IPS-11a (cell line): ENCODE results near the gene LIPK.
"Not testable (repeated sequence)": the region's sequence is repeated elsewhere in the genome, so short reads cannot be mapped to it uniquely, and the experiment has no call there.

ENCODE experiments used
- H3K4me3 ChIP-seq: one replicate; pipeline ENCODE4 v1.5.1; 2013; ENCODE audit warnings: low read depth, low read length, control low read depth

Gene LIPK

DNA sequence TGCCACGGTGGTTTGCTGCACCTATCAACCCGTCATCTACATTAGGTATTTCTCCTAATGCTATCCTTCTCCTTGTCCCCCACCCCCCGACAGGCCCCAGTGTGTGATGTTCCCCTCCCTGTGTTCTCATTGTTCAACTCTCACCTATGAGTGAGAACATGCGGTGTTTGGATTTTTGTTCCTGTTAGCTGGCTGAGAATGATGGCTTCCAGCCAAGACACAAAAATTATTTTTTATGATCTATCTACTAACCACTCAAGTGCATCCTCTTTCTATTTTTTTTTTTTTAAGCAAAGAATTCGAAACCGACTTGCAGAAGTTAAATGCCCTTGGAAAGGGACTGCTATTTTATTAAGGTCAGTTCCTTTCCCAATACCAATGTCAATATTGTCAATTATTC, 3.3 kb downstream of the LIPK start:
- not testable (repeated sequence) for H3K4me3 ChIP-seq

DNA sequence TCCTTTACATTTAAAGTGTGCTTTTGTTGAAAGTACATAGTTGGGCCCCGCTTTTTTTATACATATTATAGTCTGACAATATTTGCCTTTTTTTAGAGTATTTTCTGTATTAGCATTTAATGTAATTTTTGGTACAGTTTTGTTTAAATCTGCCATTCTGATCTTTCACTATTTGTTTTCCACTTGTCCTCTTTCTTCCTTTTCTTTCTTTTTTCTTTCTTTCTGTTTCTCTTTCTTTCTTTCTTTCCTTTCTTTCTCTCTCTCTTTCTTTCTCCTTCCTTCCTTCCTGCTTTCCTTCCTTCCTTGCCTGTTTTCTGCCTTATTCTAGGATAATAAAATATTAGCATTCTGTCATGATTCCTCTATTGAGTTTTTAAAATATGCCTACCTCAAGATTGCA, 9.5 kb downstream of the LIPK start:
- no peak overlapping the region for H3K4me3 ChIP-seq

DNA sequence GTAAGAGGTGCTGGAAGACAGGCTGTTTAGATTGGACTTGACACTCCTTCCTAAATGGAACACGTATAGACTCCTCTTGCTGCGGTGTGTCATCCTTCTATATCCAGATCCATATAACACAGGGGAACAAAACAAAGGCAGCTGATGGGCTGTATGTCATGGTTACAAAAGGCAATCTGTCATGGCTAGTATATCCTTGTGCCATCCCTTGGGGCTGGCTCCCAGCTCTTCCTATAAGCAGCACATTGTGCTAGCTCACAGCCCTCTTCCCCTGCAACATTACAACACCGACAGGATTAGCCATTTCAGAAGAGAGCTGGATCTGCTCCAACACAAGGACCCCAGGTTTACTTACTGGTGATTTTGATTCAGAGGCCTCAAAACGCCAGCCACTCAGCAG, 15.3 kb downstream of the LIPK start:
- H3K4me3 ChIP-seq = no peak overlapping the region

DNA sequence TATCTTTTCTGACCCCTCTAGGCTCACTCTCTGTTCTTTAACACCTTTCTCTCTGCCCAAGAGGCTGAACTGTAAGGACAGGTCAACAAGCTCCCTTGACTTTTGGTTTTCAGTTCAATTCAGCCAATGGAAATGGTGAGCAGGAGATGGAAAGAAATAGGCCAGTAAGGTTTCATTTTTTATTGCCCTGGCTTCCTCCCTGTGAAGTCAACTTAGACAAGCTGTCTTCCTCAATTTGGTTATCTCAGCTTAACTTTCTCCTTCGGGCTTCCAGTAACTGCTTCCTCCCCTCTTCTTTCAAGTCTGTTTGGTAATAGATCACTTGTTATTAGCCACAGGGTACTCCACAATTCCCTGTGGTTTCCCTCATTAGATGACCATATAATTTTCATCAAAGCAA, 19.7 kb downstream of the LIPK start:
- H3K4me3 ChIP-seq = no peak overlapping the region

DNA sequence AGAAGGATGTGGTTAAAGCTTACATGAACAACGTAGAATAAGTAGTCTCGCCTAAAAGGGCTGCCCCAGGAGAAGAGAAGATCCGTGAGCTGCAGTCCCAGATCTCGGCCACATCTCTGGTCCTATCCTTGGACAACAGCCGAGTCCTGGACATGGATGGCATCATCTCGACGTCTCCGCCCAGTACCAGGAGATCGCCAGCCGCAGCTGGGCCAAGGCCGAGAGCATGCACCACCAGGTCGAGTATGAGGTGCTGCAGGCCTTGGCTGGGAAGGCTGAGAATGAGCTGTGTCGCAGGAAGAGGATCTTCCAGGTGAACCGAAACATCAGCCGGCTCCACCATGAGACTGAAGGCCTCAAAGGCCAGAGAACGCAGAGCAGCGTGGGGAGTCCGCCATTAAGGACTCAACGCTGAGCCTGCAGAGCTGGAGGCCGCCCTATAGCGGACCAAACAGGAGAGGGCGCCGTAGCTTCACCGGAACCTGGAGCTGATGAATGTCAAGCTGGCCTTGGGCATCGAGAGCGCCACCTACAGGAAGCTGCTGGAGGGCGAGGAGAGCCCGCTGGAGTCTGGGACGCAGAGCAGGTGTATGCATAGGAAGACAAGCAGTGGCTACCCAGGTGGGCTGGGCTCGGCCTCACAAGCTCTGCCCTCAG, 22.2 kb downstream of the LIPK start:
- H3K4me3 ChIP-seq = no peak overlapping the region

DNA sequence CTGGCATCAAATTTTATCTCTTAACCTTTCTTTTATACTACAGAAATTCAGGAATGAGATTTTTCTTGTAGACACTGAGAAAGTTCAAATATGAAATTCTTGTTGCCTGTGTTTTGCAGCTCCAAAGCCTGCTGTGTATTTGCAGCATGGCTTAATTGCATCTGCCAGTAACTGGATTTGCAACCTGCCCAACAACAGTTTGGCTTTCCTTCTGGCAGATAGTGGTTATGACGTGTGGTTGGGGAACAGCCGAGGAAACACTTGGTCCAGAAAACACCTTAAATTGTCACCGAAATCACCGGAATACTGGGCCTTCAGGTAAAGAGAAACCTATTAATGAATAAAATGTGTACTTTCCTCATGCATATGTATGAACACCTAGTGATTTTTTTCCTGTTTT, 24.8 kb downstream of the LIPK start:
- no peak overlapping the region for H3K4me3 ChIP-seq

DNA sequence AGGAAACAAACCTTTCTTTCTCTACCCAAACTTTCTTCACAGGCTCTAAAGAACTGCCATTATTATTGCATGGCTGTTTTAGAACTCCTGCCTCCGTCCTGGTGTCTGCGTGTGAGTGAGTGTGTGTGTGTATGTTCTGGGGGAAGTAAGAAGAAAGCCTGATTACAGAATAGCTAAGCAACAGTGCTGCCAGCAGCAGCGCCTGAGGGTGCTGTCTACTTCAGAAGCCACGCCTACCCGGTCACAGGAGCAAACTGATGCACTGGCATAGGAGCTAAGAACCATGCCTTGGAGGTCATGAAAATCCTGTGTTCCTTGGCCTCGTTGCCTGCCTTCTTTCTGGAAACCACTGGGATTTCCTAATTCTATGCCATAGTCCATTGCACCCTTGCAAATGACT, 25.2 kb downstream of the LIPK start:
- no peak overlapping the region for H3K4me3 ChIP-seq

DNA sequence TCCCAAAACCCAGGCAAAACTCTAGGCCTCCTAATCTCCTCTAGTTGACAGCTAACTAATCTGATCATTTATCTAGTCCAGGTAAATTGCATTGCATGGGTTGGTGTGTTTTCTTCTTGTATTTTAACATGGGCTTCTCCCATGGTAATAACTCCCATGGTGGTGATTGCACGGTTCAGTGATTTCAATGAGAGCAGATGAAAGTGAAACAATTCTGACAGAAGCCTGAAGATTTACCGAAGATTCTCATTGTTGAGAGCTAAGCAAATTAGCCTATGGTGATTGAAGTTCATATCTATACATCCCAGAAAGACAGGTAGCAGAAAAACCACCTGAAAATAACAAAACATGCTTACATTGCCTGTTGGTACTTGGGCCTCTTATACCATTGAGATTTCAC, 27.2 kb downstream of the LIPK start:
- H3K4me3 ChIP-seq = no peak overlapping the region

DNA sequence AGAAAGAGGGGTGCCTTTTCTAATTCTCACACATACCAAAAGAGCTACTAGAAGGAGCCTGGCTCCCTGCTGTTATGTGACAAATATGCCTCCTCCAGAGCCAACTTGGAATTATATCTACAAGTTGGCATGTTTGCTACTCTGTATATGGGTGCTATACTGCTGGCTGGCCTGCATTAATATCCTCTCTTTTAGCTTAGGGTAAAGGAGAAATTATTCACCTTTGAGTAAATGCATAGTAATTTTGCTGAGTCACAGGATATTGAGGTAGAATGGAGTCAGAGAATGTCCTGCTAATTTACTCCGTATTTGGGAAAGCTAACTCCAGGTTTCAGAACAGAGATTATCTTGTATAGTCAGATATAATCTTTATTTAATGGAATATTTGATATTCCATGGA, 29.6 kb downstream of the LIPK start:
- H3K4me3 ChIP-seq = no peak overlapping the region

DNA sequence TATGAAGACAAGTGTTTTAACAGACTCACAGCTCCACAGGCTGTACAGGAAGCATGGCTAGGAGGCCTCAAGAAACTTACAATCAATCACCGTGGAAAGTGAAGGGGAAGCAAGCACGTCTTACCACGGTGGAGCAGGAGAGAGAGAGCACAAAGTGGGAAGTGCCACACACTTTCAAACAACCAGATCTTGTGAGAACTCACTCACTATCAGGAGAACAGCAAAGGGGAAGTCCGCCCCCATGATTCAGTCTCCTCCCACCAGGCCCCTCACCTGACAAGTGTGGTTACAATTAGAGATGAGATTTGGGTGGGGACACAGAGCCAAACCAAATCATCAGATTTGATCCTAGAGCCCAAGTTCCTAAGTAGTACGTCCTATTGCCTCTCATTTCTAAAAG, 35.9 kb downstream of the LIPK start:
- H3K4me3 ChIP-seq = not testable (repeated sequence)

DNA sequence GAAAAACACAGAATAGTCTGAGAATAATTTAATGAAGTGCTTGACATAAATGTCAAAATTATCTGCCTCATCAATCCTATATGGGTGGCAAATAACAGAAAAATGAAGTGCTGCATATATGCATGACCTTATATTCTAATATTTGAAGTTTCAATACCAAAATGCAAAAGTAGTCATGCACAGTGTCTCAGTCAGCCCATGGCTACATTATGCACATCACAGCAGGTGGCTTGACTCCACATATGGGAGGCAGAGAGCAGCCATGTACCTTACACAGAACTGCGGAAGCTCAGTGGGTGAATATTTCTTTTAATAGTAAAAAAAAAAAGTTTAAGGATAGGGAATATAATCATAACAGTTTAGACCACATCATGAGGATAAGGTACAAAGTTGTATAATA, 36.4 kb downstream of the LIPK start:
- no peak overlapping the region for H3K4me3 ChIP-seq

DNA sequence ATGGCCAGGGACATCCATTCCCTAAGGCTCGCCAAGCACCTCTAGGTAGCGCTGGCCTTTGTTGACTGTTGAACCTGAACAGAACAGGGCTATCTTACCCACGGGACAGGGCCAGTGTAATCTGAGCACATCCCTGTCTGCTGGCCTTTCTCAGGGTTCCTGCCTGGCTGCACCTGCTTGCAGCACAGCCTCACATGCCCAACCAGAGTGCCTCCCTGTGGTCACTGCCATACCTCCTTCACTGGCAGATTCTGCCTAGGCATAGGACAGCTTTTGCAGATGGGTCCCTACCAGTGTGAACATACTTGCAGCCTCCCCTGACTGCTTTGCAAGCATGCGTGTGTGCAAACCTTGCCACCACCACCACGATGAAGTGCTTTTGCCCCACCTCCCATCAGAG, 38.0 kb downstream of the LIPK start:
- H3K4me3 ChIP-seq = no peak overlapping the region

DNA sequence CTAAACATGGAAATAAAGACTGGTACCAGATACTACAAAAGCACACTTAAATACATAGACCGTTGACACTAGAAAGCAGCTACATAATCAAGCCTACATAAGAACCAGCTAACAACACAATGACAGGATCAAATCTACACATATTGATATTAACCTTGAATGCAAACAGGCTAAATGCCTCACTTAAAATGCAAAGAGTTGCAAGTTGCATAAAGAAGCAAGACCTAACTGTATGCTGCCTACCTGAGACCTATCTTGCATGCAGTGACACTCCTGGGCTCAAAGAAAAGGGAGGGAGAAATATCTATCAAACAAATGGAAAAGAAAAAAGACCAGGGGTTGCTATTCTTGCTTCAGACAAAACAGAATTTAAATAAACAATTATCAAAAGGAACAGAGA, 39.6 kb downstream of the LIPK start:
- H3K4me3 ChIP-seq = no peak overlapping the region

DNA sequence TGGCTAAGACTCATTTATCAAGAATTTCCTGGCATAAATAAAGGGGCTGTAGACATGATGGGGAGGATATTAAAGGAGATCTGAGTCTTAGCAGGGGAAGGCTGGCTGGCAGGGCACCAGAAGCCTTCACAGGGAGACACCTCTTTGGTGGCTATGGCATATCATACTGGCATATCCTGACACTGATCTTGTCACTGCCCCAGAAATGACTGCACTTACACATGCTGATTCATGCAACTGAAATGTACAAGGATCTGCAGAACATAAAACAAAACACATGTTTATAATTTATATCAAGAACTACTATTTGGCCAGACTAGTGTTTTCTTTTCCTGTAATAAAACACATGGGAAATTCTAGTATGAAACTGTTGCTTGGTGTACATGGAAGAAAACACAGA, 48.2 kb downstream of the LIPK start:
- H3K4me3 ChIP-seq = no peak overlapping the region

DNA sequence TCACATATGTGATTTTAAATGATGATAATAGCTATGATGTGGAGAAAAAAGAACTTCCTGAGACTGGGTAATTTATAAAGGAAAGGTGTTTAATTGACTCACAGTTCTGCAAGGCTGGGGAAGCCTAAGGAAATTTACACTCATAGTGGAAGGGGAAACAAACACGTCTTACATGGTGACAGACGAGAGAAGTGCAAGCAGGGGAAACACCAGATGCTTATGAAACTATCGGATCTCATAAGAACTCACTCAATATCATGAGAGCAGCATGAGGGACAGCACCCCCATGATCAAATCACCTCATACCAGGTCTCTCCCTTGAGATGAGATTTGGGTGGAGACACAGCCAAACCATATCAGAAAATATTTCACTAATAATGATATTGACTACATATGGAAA, 49.7 kb downstream of the LIPK start:
- no peak overlapping the region for H3K4me3 ChIP-seq

DNA sequence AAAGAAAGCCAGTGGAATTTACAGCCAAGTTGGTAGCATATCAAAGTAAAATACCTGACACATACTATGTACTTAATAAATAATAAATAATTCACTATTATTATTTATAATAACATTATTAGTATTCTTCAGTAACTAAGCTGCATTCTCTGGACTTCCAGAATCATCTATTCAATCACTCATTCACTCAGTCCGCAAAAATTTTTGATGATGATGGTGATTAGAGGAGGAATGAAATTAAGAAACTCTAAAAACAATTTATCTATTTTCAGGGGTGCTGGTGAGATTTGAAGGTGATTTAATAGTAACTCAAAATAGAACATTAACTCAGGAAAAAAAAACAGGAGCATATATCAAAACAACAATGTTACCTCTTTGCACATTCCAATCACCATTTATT, 50.6 kb downstream of the LIPK start:
- H3K4me3 ChIP-seq = no peak overlapping the region

DNA sequence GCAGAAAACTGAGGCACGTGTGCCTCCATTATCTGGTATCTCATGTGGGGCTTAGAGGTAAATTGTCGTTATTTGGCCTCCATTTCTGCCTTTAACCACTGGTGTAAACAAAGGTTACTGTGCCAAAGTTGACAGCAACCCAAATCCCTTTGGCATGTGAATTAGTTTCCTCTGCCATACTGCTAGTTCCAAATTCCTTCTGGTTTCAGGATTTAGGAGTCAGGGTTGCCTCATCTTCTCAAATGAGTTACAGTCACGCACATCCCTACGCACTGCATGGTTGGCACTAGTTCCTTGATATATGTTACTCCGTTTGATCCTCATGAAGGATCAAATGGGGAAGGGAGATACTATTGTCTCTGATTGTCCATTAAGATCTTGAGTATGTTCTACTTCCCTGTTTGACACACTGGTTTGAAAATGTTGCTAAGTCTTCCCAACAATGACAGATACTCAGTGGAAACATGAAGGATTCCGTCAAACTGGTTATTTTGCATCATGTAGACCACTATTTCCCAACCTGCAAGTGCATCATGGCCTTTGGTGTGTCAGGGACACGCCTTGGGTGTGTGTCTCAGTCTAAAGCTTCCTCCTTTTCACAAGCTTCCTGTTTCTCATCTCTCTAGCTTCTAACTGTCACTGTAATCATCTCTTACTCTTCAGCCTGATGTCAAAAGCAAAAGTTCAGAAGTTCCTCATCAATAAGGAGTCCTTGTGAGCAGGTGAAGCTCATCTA, 53.5 kb downstream of the LIPK start, which contains the start of gene LIPN:
Gene LIPN, plus strand, starts transcription at position 655 of the 736 bp plus-strand sequence. CDS start 1,386 bp downstream, outside the sequence.
- H3K4me3 ChIP-seq = no peak within 1 kb of the TSS

DNA sequence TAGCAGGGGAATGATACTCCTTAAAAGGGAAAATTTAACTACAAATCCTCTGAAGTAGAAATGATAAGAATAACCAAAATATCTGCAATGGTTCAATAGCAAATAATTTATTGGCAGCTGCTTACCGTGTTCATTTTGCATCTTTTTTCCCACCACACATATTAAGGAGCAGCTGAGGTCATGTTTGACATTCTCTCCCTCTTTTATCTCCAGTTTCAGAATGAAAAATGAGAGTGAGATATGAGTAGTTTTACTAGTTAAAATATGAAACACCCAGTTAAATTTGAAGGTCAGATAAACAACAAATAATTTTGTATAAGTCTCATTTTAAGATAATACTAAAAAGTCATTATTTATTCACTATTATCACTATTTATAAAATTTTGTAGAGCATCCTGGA, 56.9 kb downstream of the LIPK start:
- no peak overlapping the region for H3K4me3 ChIP-seq

DNA sequence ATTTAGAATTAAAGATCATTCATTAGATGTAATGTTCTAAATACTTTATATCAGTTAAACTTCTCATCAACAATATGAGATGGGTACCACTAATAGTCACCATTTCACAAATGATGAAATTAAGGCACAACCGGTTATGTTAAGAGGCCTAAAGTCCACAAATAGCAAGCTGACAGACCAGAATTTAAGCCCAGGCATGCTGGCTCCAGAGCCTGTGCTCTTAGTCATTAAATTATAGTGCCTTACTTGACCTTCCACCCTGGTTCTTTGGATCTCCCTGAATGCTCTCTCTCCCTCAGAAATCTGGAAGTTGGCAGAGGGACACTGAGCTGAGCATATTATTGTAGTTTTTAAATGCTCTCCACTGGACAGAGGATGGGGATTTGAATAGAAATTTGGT, 57.4 kb downstream of the LIPK start:
- H3K4me3 ChIP-seq = no peak overlapping the region

DNA sequence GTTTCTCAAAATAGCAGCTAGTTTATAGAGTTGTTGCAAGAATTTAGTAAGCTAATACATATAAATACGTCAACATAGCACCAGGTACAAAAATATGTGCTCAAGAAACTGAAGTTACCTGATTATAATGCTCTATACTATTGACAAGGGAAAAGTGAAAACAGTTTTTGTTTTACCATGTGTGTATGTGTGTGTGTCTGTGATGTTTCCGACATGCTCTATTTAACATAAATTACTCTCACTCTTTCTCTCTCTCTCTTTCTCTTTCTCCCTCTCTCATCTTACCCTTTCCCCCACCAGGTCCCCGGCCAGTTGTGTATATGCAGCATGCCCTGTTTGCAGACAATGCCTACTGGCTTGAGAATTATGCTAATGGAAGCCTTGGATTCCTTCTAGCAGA, 58.1 kb downstream of the LIPK start:
- no peak overlapping the region for H3K4me3 ChIP-seq

DNA sequence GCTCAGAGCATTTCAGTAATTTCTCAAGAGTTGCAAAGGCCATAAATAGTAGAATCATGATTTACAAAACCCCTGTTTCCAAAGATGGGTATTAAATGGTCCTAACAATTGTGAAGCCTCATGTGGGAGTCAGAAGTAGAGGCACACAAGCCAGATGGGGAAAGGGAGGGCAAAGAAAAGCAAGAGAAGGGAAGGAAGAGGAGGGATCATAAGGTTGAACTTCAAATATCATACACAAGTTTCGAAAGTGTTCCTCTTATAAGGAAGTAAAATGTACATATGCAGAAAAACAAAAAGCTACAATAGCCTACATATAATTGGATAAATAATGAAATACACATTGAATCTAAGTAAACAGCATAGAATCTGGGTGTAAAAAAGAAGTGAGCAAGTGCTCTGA, 59.8 kb downstream of the LIPK start:
- H3K4me3 ChIP-seq = no peak overlapping the region

DNA sequence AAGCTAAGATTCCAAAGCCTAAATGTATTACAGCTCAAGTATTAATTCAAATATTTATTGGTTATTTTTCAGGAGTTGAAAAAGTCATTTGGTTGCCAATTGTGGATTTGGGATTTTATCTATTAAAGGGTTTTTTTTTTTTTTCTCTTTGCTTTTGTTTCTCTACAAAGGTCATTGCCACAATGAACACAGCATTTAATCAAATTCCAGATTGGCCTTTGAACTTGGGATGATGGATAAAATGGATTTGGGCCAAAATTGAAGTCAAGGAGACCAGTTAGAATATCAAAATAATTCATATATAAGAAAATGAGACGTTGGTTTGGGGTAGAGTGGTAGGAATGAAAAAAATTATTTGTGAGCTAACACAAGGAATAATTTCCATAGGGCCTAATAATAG, 63.3 kb downstream of the LIPK start:
- no peak overlapping the region for H3K4me3 ChIP-seq

DNA sequence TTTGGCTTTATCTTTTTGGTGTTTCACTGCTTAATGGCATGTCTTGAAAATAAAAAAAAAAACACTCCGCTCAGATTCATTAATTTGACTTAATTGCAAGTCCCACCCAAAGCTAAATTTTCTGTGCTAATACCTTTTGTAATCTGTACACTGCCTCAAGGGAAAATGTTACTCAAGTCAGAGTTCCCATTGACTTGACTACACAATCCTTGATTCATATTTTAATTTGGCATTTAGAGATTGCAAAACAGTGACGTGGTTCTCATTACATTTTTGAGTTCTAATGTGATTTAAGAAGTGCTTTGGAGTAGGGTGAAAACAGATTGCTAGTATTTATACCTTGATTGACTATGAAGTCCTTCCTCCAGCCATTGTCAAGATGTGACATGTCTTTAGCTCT, 75.2 kb downstream of the LIPK start:
- H3K4me3 ChIP-seq = no peak overlapping the region
